ENCODE measurements around the gene FOXO3. TPM values are rescaled to one million over a fixed set of nuclear protein-coding genes. Genes with fewer than 3 reads are reported as not detected.

Gene FOXO3
- total and polyA plus RNA-seq, 7 donors = 20.6 to 160 (median 76.5) TPM

GRCh38 chr6:108721286-108721685, 160.6 kb downstream of the FOXO3 start:
- no peaks in the 10 kb centered on the region for H3K27me3 ChIP-seq (ENCODE audit: insufficient read depth in 3 of 3, low read length in 2 of 3)
- no peaks in the 10 kb centered on the region for H3K36me3 ChIP-seq (ENCODE audit: insufficient read depth in 1 of 2, low read depth in 1 of 2)
- peaks cover 5% of the 10 kb centered on the region for H3K9me3 ChIP-seq
- no peak overlapping the region for H3K4me3 ChIP-seq
- 54 to 57% (median 55%) methylated on average over 5 of the region's 5 CpGs for WGBS, 3 donors
- ATAC-seq = no peak
- H3K27ac ChIP-seq = no peak overlapping the region
- DNase-seq = no peak
- H3K4me1 ChIP-seq = no peaks in the 10 kb centered on the region
- no peak for TF ChIP-seq CTCF (IDR thresholded peaks at IDR 0.05)
- intact Hi-C loops (cut with DNase I) = no loop called here

GRCh38 chr6:108723594-108723993, 162.9 kb downstream of the FOXO3 start:
- no peaks in the 10 kb centered on the region for H3K4me1 ChIP-seq
- no peak for TF ChIP-seq CTCF (IDR thresholded peaks at IDR 0.05)
- DNase-seq = no peak
- H3K9me3 ChIP-seq = peaks cover 5% of the 10 kb centered on the region
- intact Hi-C loops (cut with DNase I) = no loop called here
- H3K4me3 ChIP-seq = no peak overlapping the region
- no peaks in the 10 kb centered on the region for H3K27me3 ChIP-seq (ENCODE audit: insufficient read depth in 3 of 3, low read length in 2 of 3)
- no peak for ATAC-seq
- H3K27ac ChIP-seq = no peak overlapping the region
- 94 to 100% (median 98%) methylated on average over 1 of the region's 1 CpG for WGBS, 3 donors
- no peaks in the 10 kb centered on the region for H3K36me3 ChIP-seq (ENCODE audit: insufficient read depth in 1 of 2, low read depth in 1 of 2)

GRCh38 chr6:108726726-108727339, 166.1 kb downstream of the FOXO3 start:
- WGBS, 3 donors = 95 to 98% (median 96%) methylated on average over 7 of the region's 7 CpGs
- no peak for ATAC-seq
- no peaks in the 10 kb centered on the region for H3K4me1 ChIP-seq
- H3K36me3 ChIP-seq (ENCODE audit: insufficient read depth in 1 of 2, low read depth in 1 of 2) = no peaks in the 10 kb centered on the region
- no peak for TF ChIP-seq CTCF (IDR thresholded peaks at IDR 0.05)
- DNase-seq = no peak
- intact Hi-C loops (cut with DNase I) = no loop called here
- H3K27me3 ChIP-seq (ENCODE audit: insufficient read depth in 3 of 3, low read length in 2 of 3) = no peaks in the 10 kb centered on the region
- peaks cover 5% of the 10 kb centered on the region for H3K9me3 ChIP-seq
- H3K27ac ChIP-seq = no peak overlapping the region
- H3K4me3 ChIP-seq = no peak overlapping the region

- no peaks in the 10 kb centered on the region for H3K27me3 ChIP-seq (ENCODE audit: insufficient read depth in 3 of 3, low read length in 2 of 3)
- H3K36me3 ChIP-seq (ENCODE audit: insufficient read depth in 1 of 2, low read depth in 1 of 2) = no peaks in the 10 kb centered on the region
- peaks cover 5% of the 10 kb centered on the region for H3K9me3 ChIP-seq
- no peak overlapping the region for H3K4me3 ChIP-seq
- WGBS, 3 donors = 76 to 86% (median 81%) methylated on average over 12 to 13 of the region's 13 CpGs
- intact Hi-C loops (cut with DNase I) = no loop called here
- no peak overlapping the region for H3K27ac ChIP-seq
- peaks cover 3% of the 10 kb centered on the region for H3K4me1 ChIP-seq
- DNase-seq (no peak), ATAC-seq (no peak)
- TF ChIP-seq CTCF (IDR thresholded peaks at IDR 0.05) = no peak
Observed at GRCh38 chr6:108727966-108728730, 167.4 kb downstream of the FOXO3 start.

Data from psoas muscle (tissue), 8 donors.